Measurements from ENCODE around the gene RBPJ.

DNA sequence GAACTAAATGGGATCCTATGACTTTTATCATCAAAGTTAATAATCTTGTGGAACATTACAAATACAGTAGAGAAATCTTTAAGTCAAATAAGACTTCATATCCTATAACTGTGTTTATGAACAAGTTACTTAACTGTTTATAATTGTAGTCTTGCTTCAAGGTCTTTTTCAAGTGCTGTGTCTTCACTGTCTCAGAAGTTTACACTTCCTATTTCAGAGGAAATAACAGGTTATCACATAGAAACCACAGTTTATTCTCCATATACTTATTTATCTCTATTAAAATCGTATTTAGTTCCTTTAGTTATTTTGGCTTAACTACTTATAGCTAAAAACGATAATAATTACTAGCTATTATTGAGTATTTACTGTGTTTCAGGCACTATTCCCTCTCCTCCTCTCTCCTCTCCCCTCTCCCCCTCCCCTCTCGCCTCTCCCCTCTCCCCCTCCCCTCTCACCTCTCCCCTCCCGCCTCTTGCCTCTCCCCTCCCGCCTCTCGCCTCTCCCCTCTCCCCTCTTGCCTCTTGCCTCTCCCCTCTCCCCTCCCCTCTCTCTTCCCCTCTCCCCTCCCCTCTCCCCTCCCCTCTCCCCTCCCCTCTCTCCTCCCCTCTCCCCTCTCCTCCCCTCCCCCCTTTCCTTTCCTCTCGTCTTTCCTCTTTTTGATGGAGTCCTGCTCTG, 63.7 kb downstream of the RBPJ start:
- TF ChIP-seq RAD21 (conservative IDR thresholded peaks at IDR 0.05) (no peak), EP300 (conservative IDR thresholded peaks at IDR 0.05; ENCODE audit: poor library complexity, severe bottlenecking) (no peak), MXI1 (conservative IDR thresholded peaks at IDR 0.05; ENCODE audit: poor library complexity, severe bottlenecking) (no peak), POLR2AphosphoS5 (IDR thresholded peaks at IDR 0.05) (no peak), EZH2 (IDR thresholded peaks at IDR 0.05; ENCODE audit: borderline replicate concordance, insufficient read depth, low read length, poor library complexity, severe bottlenecking) (no peak), SMC3 (conservative IDR thresholded peaks at IDR 0.05; ENCODE audit: poor library complexity) (no peak)
- TF ChIP-seq, protein P1, sequence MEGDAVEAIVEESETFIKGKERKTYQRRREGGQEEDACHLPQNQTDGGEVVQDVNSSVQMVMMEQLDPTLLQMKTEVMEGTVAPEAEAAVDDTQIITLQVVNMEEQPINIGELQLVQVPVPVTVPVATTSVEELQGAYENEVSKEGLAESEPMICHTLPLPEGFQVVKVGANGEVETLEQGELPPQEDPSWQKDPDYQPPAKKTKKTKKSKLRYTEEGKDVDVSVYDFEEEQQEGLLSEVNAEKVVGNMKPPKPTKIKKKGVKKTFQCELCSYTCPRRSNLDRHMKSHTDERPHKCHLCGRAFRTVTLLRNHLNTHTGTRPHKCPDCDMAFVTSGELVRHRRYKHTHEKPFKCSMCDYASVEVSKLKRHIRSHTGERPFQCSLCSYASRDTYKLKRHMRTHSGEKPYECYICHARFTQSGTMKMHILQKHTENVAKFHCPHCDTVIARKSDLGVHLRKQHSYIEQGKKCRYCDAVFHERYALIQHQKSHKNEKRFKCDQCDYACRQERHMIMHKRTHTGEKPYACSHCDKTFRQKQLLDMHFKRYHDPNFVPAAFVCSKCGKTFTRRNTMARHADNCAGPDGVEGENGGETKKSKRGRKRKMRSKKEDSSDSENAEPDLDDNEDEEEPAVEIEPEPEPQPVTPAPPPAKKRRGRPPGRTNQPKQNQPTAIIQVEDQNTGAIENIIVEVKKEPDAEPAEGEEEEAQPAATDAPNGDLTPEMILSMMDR (IDR thresholded peaks at IDR 0.05; ENCODE audit: poor library complexity, severe bottlenecking) = no peak
- TF ChIP-seq, protein P2, sequence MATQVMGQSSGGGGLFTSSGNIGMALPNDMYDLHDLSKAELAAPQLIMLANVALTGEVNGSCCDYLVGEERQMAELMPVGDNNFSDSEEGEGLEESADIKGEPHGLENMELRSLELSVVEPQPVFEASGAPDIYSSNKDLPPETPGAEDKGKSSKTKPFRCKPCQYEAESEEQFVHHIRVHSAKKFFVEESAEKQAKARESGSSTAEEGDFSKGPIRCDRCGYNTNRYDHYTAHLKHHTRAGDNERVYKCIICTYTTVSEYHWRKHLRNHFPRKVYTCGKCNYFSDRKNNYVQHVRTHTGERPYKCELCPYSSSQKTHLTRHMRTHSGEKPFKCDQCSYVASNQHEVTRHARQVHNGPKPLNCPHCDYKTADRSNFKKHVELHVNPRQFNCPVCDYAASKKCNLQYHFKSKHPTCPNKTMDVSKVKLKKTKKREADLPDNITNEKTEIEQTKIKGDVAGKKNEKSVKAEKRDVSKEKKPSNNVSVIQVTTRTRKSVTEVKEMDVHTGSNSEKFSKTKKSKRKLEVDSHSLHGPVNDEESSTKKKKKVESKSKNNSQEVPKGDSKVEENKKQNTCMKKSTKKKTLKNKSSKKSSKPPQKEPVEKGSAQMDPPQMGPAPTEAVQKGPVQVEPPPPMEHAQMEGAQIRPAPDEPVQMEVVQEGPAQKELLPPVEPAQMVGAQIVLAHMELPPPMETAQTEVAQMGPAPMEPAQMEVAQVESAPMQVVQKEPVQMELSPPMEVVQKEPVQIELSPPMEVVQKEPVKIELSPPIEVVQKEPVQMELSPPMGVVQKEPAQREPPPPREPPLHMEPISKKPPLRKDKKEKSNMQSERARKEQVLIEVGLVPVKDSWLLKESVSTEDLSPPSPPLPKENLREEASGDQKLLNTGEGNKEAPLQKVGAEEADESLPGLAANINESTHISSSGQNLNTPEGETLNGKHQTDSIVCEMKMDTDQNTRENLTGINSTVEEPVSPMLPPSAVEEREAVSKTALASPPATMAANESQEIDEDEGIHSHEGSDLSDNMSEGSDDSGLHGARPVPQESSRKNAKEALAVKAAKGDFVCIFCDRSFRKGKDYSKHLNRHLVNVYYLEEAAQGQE (IDR thresholded peaks at IDR 0.05; ENCODE audit: borderline replicate concordance) = no peak

All from neural cell (in vitro differentiated cells).